ENCODE measurements around the gene ADCY9. TPM values are rescaled to one million over a fixed set of nuclear protein-coding genes. Genes with fewer than 3 reads are reported as not detected.

Gene ADCY9
- total RNA-seq (2013): 5.9 TPM
- polyA plus RNA-seq (1 to 10 TPM in 1 of 3 donors, under 1 TPM in 2; 0.44 to 9.3 (median 0.67) TPM), polyA minus RNA-seq (9.8 and 10.4 TPM in 2 replicates), total RNA-seq (13.6 to 38.0 (median 27.5) reads per million in 11 experiments)

DNA sequence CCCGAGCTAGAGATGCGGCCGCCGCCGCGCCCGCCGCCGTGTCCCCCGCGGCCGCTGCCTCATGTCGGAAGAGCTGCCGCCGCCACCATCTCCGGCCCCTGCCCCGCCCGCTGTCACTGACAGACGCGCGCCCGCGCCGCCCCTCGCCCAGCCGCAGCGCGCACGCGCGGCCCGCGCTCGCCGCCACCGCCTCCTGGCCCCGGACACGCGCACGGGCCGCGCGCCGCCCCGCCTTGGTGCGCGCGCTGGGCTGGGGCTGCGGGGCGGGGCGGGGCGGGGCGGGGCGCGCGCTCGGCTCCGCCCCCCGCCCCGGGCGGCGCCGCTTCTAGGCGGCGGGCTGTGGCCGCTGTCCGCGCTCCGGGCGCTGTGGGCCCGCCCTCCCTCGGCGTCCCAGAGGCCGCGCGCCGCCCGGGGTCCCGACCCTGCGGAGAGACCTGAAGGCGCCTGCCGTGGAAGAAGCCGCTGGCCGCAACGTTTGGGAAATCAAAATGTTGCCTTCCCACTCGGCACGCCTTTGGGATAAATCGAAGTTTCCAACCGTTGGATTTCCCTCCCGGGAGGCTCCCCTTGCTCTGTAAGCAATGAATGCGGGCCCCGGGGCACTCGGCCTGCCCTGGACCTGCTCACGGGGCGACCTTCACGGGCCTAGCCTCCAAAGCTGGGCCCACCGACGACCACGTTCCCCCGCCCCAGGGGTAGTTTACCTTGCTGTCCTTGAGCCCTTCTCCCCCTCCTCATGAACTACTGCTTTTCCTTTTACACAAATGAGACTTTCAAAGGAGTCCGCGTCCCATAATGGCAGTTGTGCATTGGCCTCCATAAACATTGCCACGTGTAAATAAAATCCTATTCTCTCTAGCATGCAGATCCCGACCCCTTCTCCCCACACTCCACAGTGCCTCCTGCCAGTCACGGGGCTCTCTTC, at the start of gene ADCY9:
Gene ADCY9, minus strand, starts transcription at position 118 of the 925 bp plus-strand sequence. CDS start 1,000 bp downstream, outside the sequence.
- Histone ChIP-seq H2AFZ (ENCODE audit: insufficient read depth, low read depth, low read length, poor library complexity, severe bottlenecking) (peak within 1 kb of the TSS; percentile 99), H3K9me3 (replicated peaks in 1 of 2; ENCODE audit: control insufficient read depth in 1 of 2, insufficient read depth in 1 of 2, low read length in 2 of 2) (no peaks in the 10 kb centered on the region), H3K9ac (ENCODE audit: insufficient read depth, low read length, poor library complexity, severe bottlenecking) (peak within 1 kb of the TSS; percentile 61), H3K4me2 (replicated peaks; ENCODE audit: extremely low read depth, low read length, poor library complexity, severe bottlenecking) (peak within 1 kb of the TSS; percentile 94), H3K27ac (ENCODE audit: low read depth in 1 of 2, low read length in 2 of 2) (peak within 1 kb of the TSS in 1 of 2 donors; percentile 41), H3K4me3 (replicated peaks in 1 of 3; ENCODE audit: low read depth in 2 of 3, low read length in 3 of 3) (peak within 1 kb of the TSS; percentile 57 to 80 (median 60)), H3K36me3 (replicated peaks in 1 of 2; ENCODE audit: control insufficient read depth in 1 of 2, insufficient read depth in 2 of 2, low read length in 2 of 2) (peaks cover 0 to 5% of the 10 kb centered on the region in 2 donors), H4K20me1 (ENCODE audit: insufficient read depth, low read length) (peaks cover 32% of the 10 kb centered on the region), H3K27me3 (ENCODE audit: control insufficient read depth in 2 of 2, insufficient read depth in 2 of 2, low read length in 2 of 2) (no peaks in the 10 kb centered on the region), H3K79me2 (ENCODE audit: insufficient read depth, low read length) (peaks cover 33% of the 10 kb centered on the region), H3K4me1 (ENCODE audit: control insufficient read depth in 1 of 2, insufficient read depth in 2 of 2, low read length in 2 of 2) (peaks cover 41 to 47% of the 10 kb centered on the region in 2 donors)
- H3K9me3 Mint-ChIP-seq: peaks cover 0 to 2% (median 0%) of the 10 kb centered on the region in 7 donors
- H3K27me3 Mint-ChIP-seq (ENCODE audit: low read depth in 3 of 3): peaks cover 7 to 17% (median 10%) of the 10 kb centered on the region in 3 donors
- peaks cover 23 to 24% of the 10 kb centered on the region in 2 donors for H3K36me3 Mint-ChIP-seq
- TF ChIP-seq, protein P1, sequence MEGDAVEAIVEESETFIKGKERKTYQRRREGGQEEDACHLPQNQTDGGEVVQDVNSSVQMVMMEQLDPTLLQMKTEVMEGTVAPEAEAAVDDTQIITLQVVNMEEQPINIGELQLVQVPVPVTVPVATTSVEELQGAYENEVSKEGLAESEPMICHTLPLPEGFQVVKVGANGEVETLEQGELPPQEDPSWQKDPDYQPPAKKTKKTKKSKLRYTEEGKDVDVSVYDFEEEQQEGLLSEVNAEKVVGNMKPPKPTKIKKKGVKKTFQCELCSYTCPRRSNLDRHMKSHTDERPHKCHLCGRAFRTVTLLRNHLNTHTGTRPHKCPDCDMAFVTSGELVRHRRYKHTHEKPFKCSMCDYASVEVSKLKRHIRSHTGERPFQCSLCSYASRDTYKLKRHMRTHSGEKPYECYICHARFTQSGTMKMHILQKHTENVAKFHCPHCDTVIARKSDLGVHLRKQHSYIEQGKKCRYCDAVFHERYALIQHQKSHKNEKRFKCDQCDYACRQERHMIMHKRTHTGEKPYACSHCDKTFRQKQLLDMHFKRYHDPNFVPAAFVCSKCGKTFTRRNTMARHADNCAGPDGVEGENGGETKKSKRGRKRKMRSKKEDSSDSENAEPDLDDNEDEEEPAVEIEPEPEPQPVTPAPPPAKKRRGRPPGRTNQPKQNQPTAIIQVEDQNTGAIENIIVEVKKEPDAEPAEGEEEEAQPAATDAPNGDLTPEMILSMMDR (IDR thresholded peaks at IDR 0.05): no peak
- WGBS (ENCODE audit: insufficient coverage): 2% methylated on average over 103 of the region's 105 CpGs
- peak within 1 kb of the TSS in 5 of 7 donors; percentile 27 to 82 (median 35) for H3K27ac Mint-ChIP-seq
- H3K4me1 Mint-ChIP-seq: peaks cover 43% of the 10 kb centered on the region
- peak; percentile 66 to 86 (median 73) for DNase-seq
- intact Hi-C loops (cut with micrococcal nuclease): loop anchor here (5.0 to 10.0 kb wide), 2 partner anchors 136 to 182 kb away; no protein-coding TSS in a partner anchor
- H3K4me3 Mint-ChIP-seq: peak within 1 kb of the TSS; percentile 79 to 94

DNA sequence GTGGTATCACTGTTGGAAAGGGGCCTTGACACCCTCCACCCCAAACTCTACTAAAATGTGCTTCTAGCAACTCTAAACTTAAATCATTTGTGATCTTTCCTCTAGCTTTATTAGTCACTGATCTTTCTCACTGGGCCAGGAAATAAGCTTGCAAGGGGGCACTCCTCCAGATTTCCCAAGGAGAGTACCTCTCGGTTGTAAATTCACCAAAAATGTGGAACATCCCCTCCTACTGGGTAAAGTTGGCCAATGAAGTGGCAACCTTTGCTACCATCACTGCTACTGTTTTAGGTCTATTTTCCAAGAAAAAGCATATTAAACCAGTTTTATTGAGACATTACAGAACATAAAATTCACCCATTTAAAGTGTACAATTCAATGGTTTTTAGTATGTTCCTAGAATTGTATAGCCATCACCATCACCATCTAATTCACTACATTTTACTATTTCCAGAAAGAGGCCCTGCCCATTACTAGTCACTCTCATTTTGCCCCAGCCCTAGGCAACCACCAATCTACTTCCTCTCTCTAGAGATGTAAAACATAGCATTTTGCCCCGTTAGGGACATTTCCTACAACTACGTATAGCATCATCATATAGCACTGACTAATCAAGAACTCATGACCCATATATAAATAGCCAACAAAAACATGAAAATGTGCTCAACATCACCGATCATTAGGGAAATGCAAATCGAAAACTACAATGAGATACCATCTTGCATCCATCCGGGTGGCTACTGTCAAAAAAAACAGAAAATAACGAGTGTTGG, 44.6 kb upstream of the ADCY9 start:
- Histone ChIP-seq H3K36me3 (replicated peaks in 1 of 2; ENCODE audit: control insufficient read depth in 1 of 2, insufficient read depth in 2 of 2, low read length in 2 of 2) (no peaks in the 10 kb centered on the region), H3K4me3 (replicated peaks in 1 of 3; ENCODE audit: low read depth in 2 of 3, low read length in 3 of 3) (no peak overlapping the region), H3K79me2 (ENCODE audit: insufficient read depth, low read length) (no peaks in the 10 kb centered on the region), H2AFZ (ENCODE audit: insufficient read depth, low read depth, low read length, poor library complexity, severe bottlenecking) (no peak overlapping the region), H3K4me2 (replicated peaks; ENCODE audit: extremely low read depth, low read length, poor library complexity, severe bottlenecking) (no peak overlapping the region), H3K27ac (ENCODE audit: low read depth in 1 of 2, low read length in 2 of 2) (no peak overlapping the region), H3K27me3 (ENCODE audit: control insufficient read depth in 2 of 2, insufficient read depth in 2 of 2, low read length in 2 of 2) (no peaks in the 10 kb centered on the region), H3K9ac (ENCODE audit: insufficient read depth, low read length, poor library complexity, severe bottlenecking) (no peak overlapping the region), H3K4me1 (ENCODE audit: control insufficient read depth in 1 of 2, insufficient read depth in 2 of 2, low read length in 2 of 2) (no peaks in the 10 kb centered on the region), H3K9me3 (replicated peaks in 1 of 2; ENCODE audit: control insufficient read depth in 1 of 2, insufficient read depth in 1 of 2, low read length in 2 of 2) (no peaks in the 10 kb centered on the region), H4K20me1 (ENCODE audit: insufficient read depth, low read length) (no peaks in the 10 kb centered on the region)
- H3K9me3 Mint-ChIP-seq: peaks cover 0 to 4% (median 0%) of the 10 kb centered on the region in 7 donors
- TF ChIP-seq, protein P1 (IDR thresholded peaks at IDR 0.05): peak; percentile 18
- no peaks in the 10 kb centered on the region for H3K36me3 Mint-ChIP-seq
- intact Hi-C loops (cut with micrococcal nuclease): no loop called here
- H3K27me3 Mint-ChIP-seq (ENCODE audit: low read depth in 3 of 3): peaks cover 7 to 15% (median 7%) of the 10 kb centered on the region in 3 donors
- peak overlapping the region in 3 of 7 donors; percentile 1 to 79 (median 47) for H3K27ac Mint-ChIP-seq
- H3K4me3 Mint-ChIP-seq: no peak overlapping the region
- DNase-seq: peak; percentile 19 to 64 (median 44)
- H3K4me1 Mint-ChIP-seq: peaks cover 10% of the 10 kb centered on the region
- 50% methylated on average over 3 of the region's 7 CpGs for WGBS (ENCODE audit: insufficient coverage)

All from CD14-positive monocyte (primary cell).